MG63 (cell line): ENCODE measurements around the gene HNRNPDL. TPM values are rescaled to one million over a fixed set of nuclear protein-coding genes. Genes with fewer than 3 reads are reported as not detected.

Experiments used
- DNase-seq: peaks from one replicate; pipeline ENCODE4 v3.0.0-alpha.2; 2020
- H3K27me3 ChIP-seq: fragments of 250-450 bp; sonication (Bioruptor Pico); 2 replicates; pipeline ENCODE4 v1.5.1; 2020; ENCODE audit warnings: mild to moderate bottlenecking, moderate library complexity
- H3K36me3 ChIP-seq: fragments of 250-450 bp; sonication (Bioruptor Pico); 2 replicates; pipeline ENCODE4 v1.5.1; 2020; ENCODE audit warnings: mild to moderate bottlenecking, moderate library complexity
- H3K4me3 ChIP-seq: fragments of 250-450 bp; sonication (Bioruptor Pico); 2 replicates; pipeline ENCODE4 v1.5.1; 2020; ENCODE audit warnings: mild to moderate bottlenecking, moderate library complexity
- H3K9me3 ChIP-seq: fragments of 250-450 bp; sonication (Bioruptor Pico); 2 replicates; pipeline ENCODE4 v1.5.1; 2020; ENCODE audit warnings: mild to moderate bottlenecking, moderate library complexity
- total RNA-seq: library from RNA; depleted of rRNA; stranded (reverse); fragments of >200 nt; shearing (Covaris generic); gene quantifications from 2 replicates; pipeline ENCODE4 v1.2.3, GENCODE V29; 2014; ENCODE audit warnings: low replicate concordance

HNRNPDL gene
- total RNA-seq, 1 experiment from 2014 or later = 228 TPM

GRCh38 chr4:82437285-82438005 is 7.2 kb upstream of the HNRNPDL start:
- peaks cover 2% of the 10 kb centered on the region for H3K36me3 ChIP-seq
- DNase-seq = no peak

GRCh38 chr4:82436780-82437179 is 6.5 kb upstream of the HNRNPDL start:
- Histone ChIP-seq H3K9me3 (no peaks in the 10 kb centered on the region), H3K36me3 (peaks cover 2% of the 10 kb centered on the region), H3K4me3 (no peak overlapping the region), H3K27me3 (no peaks in the 10 kb centered on the region)
- no peak for DNase-seq

More at GRCh38 chr4:82437285-82438005, 7.2 kb upstream of the HNRNPDL start:
- H3K4me3 ChIP-seq = no peak overlapping the region
- H3K27me3 ChIP-seq = no peaks in the 10 kb centered on the region
- H3K9me3 ChIP-seq = no peaks in the 10 kb centered on the region

DNA sequence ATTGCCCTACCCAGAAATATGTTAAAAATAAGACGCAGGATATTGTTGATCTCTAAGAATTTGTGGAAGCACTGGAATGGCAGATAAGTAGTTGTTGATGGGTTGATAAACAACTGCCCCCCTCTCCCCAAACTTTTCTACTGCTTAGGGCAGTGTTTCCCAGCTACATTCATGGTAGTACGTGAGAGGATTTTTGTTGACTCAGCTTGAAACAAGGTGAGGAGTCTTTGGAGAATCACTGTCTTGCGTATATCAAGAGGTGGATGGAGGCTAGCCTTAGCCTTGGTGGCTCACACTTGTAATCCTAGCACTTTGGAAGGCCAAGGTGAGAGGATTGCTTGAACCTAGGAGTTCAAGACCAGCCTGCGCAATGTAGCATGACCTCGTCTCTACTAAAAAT is 5.9 kb upstream of the HNRNPDL start:
- peaks cover 2% of the 10 kb centered on the region for H3K36me3 ChIP-seq
- DNase-seq = no peak
- H3K9me3 ChIP-seq = no peaks in the 10 kb centered on the region
- H3K27me3 ChIP-seq = no peaks in the 10 kb centered on the region
- no peak overlapping the region for H3K4me3 ChIP-seq

DNA sequence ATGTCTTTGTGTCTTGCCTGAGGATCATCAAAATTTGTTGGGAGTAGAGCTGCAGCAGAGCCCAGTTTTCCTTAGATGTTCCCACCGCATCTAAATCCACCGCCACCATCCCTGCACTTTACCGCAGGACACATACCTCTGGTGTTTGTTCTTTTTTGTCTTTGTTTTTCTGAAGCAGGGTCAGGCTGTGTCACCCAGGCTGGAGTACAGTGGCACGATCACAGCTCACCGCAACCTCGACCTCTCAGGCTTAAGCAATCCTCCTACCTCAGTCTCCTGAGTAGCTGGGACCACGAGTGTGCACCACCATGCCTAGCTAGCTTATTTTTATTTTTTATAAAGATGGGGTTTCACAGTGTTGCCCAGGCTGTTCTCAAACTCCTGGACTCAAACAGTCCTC is 4.7 kb upstream of the HNRNPDL start:
- H3K36me3 ChIP-seq = peaks cover 2% of the 10 kb centered on the region
- no peaks in the 10 kb centered on the region for H3K27me3 ChIP-seq
- no peak for DNase-seq
- no peak overlapping the region for H3K4me3 ChIP-seq
- H3K9me3 ChIP-seq = no peaks in the 10 kb centered on the region

DNA sequence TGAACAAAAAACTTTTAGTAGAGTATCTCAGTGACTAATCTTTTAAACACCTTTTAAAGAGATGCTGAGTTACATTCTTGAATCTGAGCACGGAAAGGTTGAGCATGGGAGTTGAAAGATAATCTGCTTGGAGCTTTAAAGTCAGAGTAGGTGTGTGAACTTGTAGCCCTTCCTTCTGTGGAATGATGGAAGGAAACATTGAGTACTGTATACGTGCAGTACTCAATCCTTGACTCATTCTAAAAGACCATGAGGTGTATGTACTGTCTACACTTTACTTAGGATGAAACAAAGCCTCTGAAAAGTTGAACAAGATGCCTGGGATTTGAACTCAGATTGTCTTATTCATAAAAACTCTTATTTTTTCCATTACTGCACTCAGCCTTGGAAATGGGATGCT is 3.5 kb upstream of the HNRNPDL start:
- Histone ChIP-seq H3K9me3 (no peaks in the 10 kb centered on the region), H3K27me3 (no peaks in the 10 kb centered on the region), H3K36me3 (peaks cover 2% of the 10 kb centered on the region), H3K4me3 (no peak overlapping the region)
- no peak for DNase-seq

GRCh38 chr4:82432596-82432995 is 2.3 kb upstream of the HNRNPDL start:
- no peak overlapping the region for H3K4me3 ChIP-seq
- no peaks in the 10 kb centered on the region for H3K9me3 ChIP-seq
- H3K36me3 ChIP-seq = peaks cover 13% of the 10 kb centered on the region
- no peak for DNase-seq
- no peaks in the 10 kb centered on the region for H3K27me3 ChIP-seq

DNA sequence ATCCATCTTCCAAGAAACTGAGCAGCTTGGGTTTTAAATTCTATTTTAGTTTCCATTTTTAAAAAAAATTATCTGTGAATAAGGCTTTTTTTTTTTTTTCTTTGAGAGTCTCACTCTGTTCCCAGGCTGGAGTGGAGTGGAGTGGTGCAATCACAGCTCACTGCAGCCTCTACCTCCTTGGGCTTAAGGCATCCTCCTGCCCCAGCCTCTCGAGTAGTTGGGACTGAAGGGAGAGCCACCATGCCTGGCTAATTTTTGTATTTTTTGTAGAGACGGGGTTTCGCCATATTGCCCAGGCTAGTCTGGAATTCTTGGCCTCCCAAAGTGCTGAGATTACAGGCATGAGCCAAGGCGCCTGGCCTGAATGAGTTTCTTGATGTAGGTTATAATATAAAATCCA is 1.6 kb upstream of the HNRNPDL start:
- no peaks in the 10 kb centered on the region for H3K9me3 ChIP-seq
- H3K36me3 ChIP-seq = peaks cover 21% of the 10 kb centered on the region
- no peaks in the 10 kb centered on the region for H3K27me3 ChIP-seq
- DNase-seq = no peak
- peak overlapping the region; percentile 94 for H3K4me3 ChIP-seq

DNA sequence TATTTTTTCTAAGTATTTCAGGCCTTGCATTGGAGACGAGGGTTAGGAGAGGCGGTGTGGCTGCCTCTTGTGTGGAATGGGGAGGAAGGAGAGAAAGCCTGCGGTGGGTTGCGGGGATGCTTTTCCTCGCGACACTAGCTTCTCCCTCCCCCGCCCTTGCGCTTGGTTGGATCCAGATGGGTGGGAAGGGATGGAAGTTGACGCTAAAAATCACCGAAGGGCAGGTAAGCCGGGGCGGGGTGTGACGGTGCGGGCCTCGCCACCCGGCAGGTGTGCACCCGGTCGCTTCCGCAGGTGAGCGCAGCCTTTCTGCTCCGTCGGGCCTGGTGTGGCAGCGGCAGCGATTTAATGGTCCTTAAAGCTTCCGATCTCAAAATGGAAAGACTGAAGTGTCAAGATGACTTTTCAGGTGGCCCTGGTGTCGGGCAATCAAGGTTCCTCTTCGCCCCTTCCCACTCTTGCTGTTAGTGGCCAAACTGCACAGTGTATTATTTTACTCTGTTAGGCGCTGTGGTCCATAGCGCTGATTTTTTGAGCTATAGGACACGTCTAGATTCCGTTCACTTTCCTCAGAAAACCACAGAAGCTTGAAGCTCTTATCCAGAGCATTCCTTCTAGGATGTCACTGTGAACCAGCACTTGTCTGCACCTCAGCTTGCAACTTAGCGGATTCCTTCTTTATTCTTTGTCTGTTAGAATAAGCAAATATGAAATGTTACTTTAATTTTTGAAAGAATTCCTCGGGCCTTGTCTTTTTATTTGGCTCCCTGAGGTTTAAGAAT is 893 bp upstream of the HNRNPDL start:
- Histone ChIP-seq H3K36me3 (peaks cover 27% of the 10 kb centered on the region), H3K4me3 (peak overlapping the region; percentile 94), H3K9me3 (no peaks in the 10 kb centered on the region), H3K27me3 (no peaks in the 10 kb centered on the region)
- peak; percentile 20 for DNase-seq

- H3K36me3 ChIP-seq = peaks cover 41% of the 10 kb centered on the region
- DNase-seq = no peak
- H3K9me3 ChIP-seq = no peaks in the 10 kb centered on the region
- H3K4me3 ChIP-seq = peak overlapping the region; percentile 94
- H3K27me3 ChIP-seq = no peaks in the 10 kb centered on the region
Observed at GRCh38 chr4:82429728-82430192, 502 bp downstream of the HNRNPDL start.

DNA sequence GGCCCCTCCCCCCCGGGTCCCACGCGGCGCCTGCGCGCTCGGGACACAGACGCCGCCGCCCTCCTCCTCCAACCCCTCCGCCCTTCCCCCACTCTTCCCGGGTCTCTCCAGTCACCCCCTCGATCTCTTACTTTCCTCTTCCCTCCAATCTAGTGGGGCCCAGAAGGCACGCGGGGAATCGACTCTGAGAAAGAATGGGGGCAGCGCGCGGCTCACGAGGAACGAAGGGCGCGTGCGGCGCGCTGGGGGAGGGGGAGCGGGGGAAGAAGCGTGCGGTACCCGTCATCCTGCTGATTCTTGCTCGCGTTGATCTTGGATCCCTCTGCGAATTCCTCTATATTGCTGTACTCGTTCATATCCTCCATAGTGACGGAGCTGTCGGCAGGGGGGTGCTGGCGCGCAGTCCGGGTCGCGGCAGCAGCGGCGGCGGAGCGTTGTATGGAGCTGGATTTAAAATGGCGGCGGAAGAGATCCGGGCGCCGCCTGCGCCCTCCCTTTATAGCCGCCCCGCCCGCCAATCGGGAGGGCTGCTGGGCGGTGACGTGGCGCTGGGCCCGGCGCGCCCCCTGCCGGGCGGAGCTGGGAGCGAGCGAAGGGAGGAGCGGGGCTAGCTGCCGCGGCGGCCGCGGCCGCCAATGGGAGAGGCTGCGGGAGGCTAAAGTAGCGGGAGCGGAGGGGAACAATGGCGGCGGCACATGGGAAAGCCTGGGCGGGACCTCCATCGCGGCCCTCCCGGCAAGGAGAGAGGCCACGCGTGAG is 1.1 kb downstream of the HNRNPDL start:
- peak; percentile 82 for DNase-seq
- Histone ChIP-seq H3K36me3 (peaks cover 47% of the 10 kb centered on the region), H3K4me3 (peak overlapping the region; percentile 94)

DNA sequence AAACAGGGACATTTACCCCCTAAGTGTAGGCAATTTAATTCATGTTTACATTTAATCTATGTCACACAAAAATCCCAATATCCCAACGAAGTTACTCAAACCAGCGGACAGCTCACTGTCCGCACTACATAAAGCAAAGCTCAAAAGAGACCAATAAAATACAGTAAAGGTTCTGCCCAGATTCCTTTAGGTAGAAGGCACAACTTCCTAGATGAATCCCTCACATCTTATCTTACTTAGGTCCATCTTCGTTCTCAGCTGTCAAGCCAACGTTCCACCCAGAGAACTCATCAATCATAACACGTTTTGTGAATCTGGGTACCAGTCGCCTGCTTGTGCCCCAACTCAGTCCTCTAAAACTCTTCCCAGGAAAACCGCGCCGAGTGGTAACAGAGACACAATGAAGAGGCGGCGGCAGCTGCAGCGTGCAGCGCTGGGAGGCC is 1.7 kb downstream of the HNRNPDL start:
- Histone ChIP-seq H3K36me3 (peaks cover 53% of the 10 kb centered on the region), H3K4me3 (peak overlapping the region; percentile 94), H3K9me3 (no peaks in the 10 kb centered on the region), H3K27me3 (no peaks in the 10 kb centered on the region)
- DNase-seq = no peak

More for the DNA sequence above, 1.1 kb downstream of the HNRNPDL start:
- Histone ChIP-seq H3K27me3 (no peaks in the 10 kb centered on the region), H3K9me3 (no peaks in the 10 kb centered on the region)

- H3K36me3 ChIP-seq = peaks cover 64% of the 10 kb centered on the region
- no peaks in the 10 kb centered on the region for H3K27me3 ChIP-seq
- DNase-seq = no peak
- H3K4me3 ChIP-seq = no peak overlapping the region
- no peaks in the 10 kb centered on the region for H3K9me3 ChIP-seq
Observed at GRCh38 chr4:82425478-82425877, 4.8 kb downstream of the HNRNPDL start.

DNA sequence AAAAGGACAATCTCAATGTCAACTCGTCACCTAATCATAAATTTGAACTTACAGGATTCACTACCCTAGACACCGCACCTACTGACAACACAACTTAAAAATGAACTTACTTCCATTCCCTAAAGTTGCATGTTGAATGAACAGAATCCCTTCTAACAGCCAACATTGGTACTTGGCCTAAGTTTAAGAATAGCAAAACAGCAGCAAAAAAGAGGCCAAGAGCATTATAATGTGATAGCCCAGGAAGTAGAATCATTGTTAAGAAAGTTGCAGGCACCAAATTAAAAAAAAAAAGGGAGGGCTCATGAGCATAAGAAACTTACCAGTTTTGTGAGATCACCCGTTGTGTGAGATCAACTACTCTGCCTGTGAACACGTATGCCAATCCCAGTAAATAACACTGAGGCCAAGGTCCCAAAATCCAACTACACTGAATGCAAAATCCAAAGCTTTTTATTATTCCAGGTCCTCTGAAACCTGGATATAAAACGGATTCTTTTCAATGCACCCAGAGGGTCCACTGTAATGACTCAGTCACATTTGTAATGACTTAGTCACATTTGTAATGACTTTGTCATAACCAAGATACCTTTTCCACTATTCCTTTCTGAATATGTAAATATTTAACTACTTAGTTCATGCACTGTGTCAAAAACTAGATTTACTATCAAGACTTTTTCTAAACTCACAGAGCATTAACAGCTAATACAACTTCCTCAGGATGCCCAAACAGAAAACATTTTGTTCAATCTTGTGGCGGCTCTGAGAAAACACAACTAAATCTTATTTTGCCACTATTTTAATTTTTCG is 6.8 kb downstream of the HNRNPDL start:
- no peaks in the 10 kb centered on the region for H3K9me3 ChIP-seq
- H3K4me3 ChIP-seq = no peak overlapping the region
- DNase-seq = no peak
- peaks cover 62% of the 10 kb centered on the region for H3K36me3 ChIP-seq
- H3K27me3 ChIP-seq = no peaks in the 10 kb centered on the region

DNA sequence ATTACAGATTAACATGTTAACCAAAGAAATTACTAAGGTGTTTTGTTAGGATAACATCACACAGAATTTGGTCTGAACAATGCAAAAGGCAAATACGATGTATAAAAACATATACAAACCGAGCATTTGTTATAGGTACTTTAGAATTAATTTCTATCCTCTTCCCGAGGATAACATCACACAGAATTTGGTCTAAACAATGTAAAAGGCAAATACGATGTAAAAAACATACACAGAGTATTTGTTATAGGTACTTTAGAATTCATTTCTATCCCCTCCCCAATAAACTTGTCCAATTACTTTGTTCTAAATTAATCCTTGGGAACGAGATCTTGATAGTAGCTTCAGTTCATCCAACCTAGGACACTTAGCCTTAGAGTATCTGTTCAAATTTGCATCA is 7.6 kb downstream of the HNRNPDL start:
- Histone ChIP-seq H3K9me3 (no peaks in the 10 kb centered on the region), H3K36me3 (peaks cover 53% of the 10 kb centered on the region), H3K27me3 (no peaks in the 10 kb centered on the region), H3K4me3 (no peak overlapping the region)
- no peak for DNase-seq

GRCh38 chr4:82421796-82422560 is 8.3 kb downstream of the HNRNPDL start:
- Histone ChIP-seq H3K9me3 (no peaks in the 10 kb centered on the region), H3K4me3 (no peak overlapping the region), H3K27me3 (no peaks in the 10 kb centered on the region), H3K36me3 (peaks cover 47% of the 10 kb centered on the region)
- DNase-seq = no peak

- H3K36me3 ChIP-seq = peaks cover 22% of the 10 kb centered on the region
- H3K4me3 ChIP-seq = no peak overlapping the region
- no peaks in the 10 kb centered on the region for H3K27me3 ChIP-seq
- H3K9me3 ChIP-seq = no peaks in the 10 kb centered on the region
- DNase-seq = no peak
Observed at GRCh38 chr4:82419451-82419850, 10.8 kb downstream of the HNRNPDL start.
